Measurements from ENCODE around the gene NINJ1. TPM values are rescaled to one million over a fixed set of nuclear protein-coding genes. Genes with fewer than 3 reads are reported as not detected.
A peak's percentile ranks its signal among the peaks of the same experiment; 100 is the strongest.

NINJ1 gene
- total and polyA plus RNA-seq, 2 of the 13 experiments (the other 11 are each of a cell fraction or from before 2014, with no cell fraction given): 81.2 to 92.1 TPM

- no peak for TF ChIP-seq PBX3 (CRISPR knock-in tag; IDR thresholded peaks at IDR 0.05; ENCODE audit: borderline replicate concordance)
- TF ChIP-seq ZNF232 (CRISPR knock-in tag; IDR thresholded peaks at IDR 0.05; ENCODE audit: borderline replicate concordance): no peak
- TF ChIP-seq ZNF607 (CRISPR knock-in tag; IDR thresholded peaks at IDR 0.05; ENCODE audit: borderline replicate concordance): no peak
- TF ChIP-seq ZBTB39 (CRISPR knock-in tag; IDR thresholded peaks at IDR 0.05): no peak
- no peak for TF ChIP-seq ZNF362 (CRISPR knock-in tag; IDR thresholded peaks at IDR 0.05; ENCODE audit: borderline replicate concordance)
- peak; percentile 72 for TF ChIP-seq AGO2 (optimal IDR thresholded peaks at IDR 0.05; ENCODE audit: low read depth, low read length)
- no peak for TF ChIP-seq ZNF614 (CRISPR knock-in tag; IDR thresholded peaks at IDR 0.05; ENCODE audit: borderline replicate concordance)
- TF ChIP-seq HNF4G (IDR thresholded peaks at IDR 0.05; ENCODE audit: borderline replicate concordance, low read depth, low read length): no peak
- no peak for TF ChIP-seq HNF4G (CRISPR knock-in tag; IDR thresholded peaks at IDR 0.05; ENCODE audit: borderline replicate concordance, low read depth)
- peak; percentile 53; the same call in 1 of the 2 replicates for TF ChIP-seq CSRNP1 (CRISPR knock-in tag; IDR thresholded peaks at IDR 0.05)
- no peak for TF ChIP-seq NCOA5 (CRISPR knock-in tag; IDR thresholded peaks at IDR 0.05)
- no peak for TF ChIP-seq ZNF276 (CRISPR knock-in tag; IDR thresholded peaks at IDR 0.05; ENCODE audit: low read depth)
- TF ChIP-seq CCAR2 (optimal IDR thresholded peaks at IDR 0.05; ENCODE audit: low read depth, low read length): no peak
- TF ChIP-seq THRA (CRISPR knock-in tag; IDR thresholded peaks at IDR 0.05; ENCODE audit: borderline replicate concordance): no peak
- no peak for TF ChIP-seq ZBTB7A (CRISPR knock-in tag; IDR thresholded peaks at IDR 0.05)
Observed at GRCh38 chr9:93095205-93096130, 38.6 kb downstream of the NINJ1 start (continued).
